Ovary (tissue), 9 donors: ENCODE data around the gene SIPA1L3. TPM values are rescaled to one million over a fixed set of nuclear protein-coding genes. Genes with fewer than 3 reads are reported as not detected.
A peak's percentile ranks its signal among the peaks of the same experiment; 100 is the strongest.
"Not testable (repeated sequence)": the region's sequence is repeated elsewhere in the genome, so short reads cannot be mapped to it uniquely, and the experiment has no call there.

Experiments
- DNase-seq, 5 donors: peaks; one replicate each; pipeline ENCODE4 v3.0.0-alpha.2; 2019 to 2020
- H3K27ac ChIP-seq, 2 donors: fragments of 200-600 bp; one replicate each; pipeline versions ENCODE4 v1.5.1 to v1.8.0; 2019 to 2022
- H3K27me3 ChIP-seq: fragments of 200-600 bp; one replicate; pipeline ENCODE4 v1.8.0; 2022
- H3K36me3 ChIP-seq: fragments of 200-600 bp; sonication (generic); one replicate; pipeline ENCODE4 v1.5.1; 2019
- H3K4me1 ChIP-seq: one replicate; pipeline ENCODE4 v1.8.1; 2013; ENCODE audit warnings: mild to moderate bottlenecking, moderate library complexity; ENCODE audit not compliant: insufficient read depth
- H3K4me3 ChIP-seq: fragments of 200-600 bp; sonication (generic); one replicate; pipeline ENCODE4 v1.5.1; 2017
- H3K9me3 ChIP-seq, 2 donors: fragments of 200-600 bp in 1 of 2; sonication (generic) in 1 of 2; one replicate each; pipeline versions ENCODE4 v1.5.1 to v1.8.1; 2013 to 2019; ENCODE audit warnings: mild to moderate bottlenecking in 1 of 2, moderate library complexity in 1 of 2
- EP300 ChIP-seq: sonication (generic); formaldehyde crosslinking; IDR thresholded peaks from one replicate; pipeline ENCODE4 v1.6.1; 2017; ENCODE audit warnings: antibody characterized with exemption
- POLR2A ChIP-seq: fragments of 450-650 bp; IDR thresholded peaks from one replicate; pipeline ENCODE4 v1.6.1; 2017; ENCODE audit warnings: antibody characterized with exemption, mild to moderate bottlenecking, moderate library complexity
- WGBS, 3 donors: extraction: QIAGEN DNeasy Blood & Tissue Kit in 1 of 3; methylation state at CpG; one replicate each; pipeline versions ENCODE4 v1.1.5 to v1.1.7; 2013 to 2017; 5-methylcytosine and 5-hydroxymethylcytosine counted together
- intact Hi-C, 4 donors: fragments of 100-400 bp; cut with DNase I; formaldehyde crosslinking; loops; one replicate each; pipeline versions ENCODE4 v1.11.0 to v1.15.1; 2022 to 2023
- polyA plus RNA-seq, 2 donors: library from polyadenylated mRNA; stranded (reverse); fragments of 200-250 nt in 1 of 2; fragments of 350-450 nt in 1 of 2; fragmentation: Illumina TruSeq in 1 of 2; extraction: RNeasy Lipid Tissue Mini Kit (QIAGEN cat#74804) in 1 of 2; gene quantifications; one replicate each; pipeline ENCODE4 v1.2.3, GENCODE V29; 2013 to 2014
- total RNA-seq, 7 donors: library from RNA; depleted of rRNA in 2 of 7; stranded (reverse); fragments of >200 nt in 2 of 7; fragmentation: NEBNext Ultra II Directional in 3 of 7; extraction: Animal tissue kit (Norgen Biotek cat#: 25700) in 3 of 7; gene quantifications; one replicate each; pipeline versions ENCODE4 v1.1.0 to v1.2.4, GENCODE V29; 2016 to 2023
- TF ChIP-seq, protein P1 (sequence below), 3 donors: fragments of 450-650 bp in 2 of 3; fragments of 200-600 bp in 1 of 3; IDR thresholded peaks; one replicate each; pipeline versions ENCODE4 v1.5.1 to v1.8.0; 2016 to 2022; ENCODE audit warnings: antibody characterized with exemption in 3 of 3, mild to moderate bottlenecking in 1 of 3
- donor health status: DM: no; HTN: no; CAD: no; lungs with moderate emphysema.
- donor health status: DM: no; HTN: no; CAD: no.
- donor health status: Bipolar disorder and iron deficiency.
- donor health status: DM: yes; HTN: yes; CAD: no.
- donor health status: DM: no; HTN: no; CAD: no.
- donor health status: DM: yes; HTN: yes; CAD: no.

SIPA1L3 gene
- total and polyA plus RNA-seq, 9 donors = 4.5 to 27.9 (median 18.2) TPM

DNA sequence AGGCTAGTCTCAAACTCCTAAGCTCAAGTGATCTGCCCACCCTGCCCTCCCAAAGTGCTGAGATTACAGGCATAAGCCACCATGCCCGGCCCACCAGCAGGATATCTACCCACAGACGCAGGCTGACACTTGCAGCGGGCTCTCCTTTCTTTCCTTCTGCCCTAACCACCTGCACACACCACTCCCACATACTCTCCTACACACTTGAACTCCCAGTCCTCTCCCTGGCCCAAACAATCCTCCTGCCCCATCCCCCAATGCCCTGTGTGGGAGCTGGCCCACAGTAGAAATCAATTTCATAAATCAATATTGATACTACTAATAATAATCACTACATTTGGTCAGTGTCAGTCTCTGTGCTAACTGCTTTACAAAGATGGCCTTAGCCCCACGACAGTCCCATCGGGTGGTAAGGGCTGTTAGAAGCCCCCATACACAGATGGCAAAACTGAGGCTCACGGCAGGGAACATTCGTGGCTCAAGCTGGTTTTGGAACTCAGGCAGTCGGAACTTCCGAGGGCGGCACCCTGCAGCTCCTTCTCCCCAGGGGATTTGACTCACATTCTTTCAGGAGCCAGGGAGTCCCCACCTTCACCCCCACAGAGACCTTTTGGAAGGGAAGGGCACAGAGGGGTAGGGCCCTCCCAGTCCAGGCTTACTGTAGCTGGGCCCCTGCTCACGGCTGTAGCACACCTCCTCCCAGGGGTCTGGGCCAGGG is 320.4 kb downstream of the SIPA1L3 start:
- no peak for DNase-seq
- no peaks in the 10 kb centered on the region for H3K27me3 ChIP-seq
- 59 to 84% (median 65%) methylated on average over 11 of the region's 11 CpGs for WGBS, 3 donors
- TF ChIP-seq POLR2A (no peak), EP300 (no peak)
- TF ChIP-seq, protein P1, sequence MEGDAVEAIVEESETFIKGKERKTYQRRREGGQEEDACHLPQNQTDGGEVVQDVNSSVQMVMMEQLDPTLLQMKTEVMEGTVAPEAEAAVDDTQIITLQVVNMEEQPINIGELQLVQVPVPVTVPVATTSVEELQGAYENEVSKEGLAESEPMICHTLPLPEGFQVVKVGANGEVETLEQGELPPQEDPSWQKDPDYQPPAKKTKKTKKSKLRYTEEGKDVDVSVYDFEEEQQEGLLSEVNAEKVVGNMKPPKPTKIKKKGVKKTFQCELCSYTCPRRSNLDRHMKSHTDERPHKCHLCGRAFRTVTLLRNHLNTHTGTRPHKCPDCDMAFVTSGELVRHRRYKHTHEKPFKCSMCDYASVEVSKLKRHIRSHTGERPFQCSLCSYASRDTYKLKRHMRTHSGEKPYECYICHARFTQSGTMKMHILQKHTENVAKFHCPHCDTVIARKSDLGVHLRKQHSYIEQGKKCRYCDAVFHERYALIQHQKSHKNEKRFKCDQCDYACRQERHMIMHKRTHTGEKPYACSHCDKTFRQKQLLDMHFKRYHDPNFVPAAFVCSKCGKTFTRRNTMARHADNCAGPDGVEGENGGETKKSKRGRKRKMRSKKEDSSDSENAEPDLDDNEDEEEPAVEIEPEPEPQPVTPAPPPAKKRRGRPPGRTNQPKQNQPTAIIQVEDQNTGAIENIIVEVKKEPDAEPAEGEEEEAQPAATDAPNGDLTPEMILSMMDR (IDR thresholded peaks at IDR 0.05) = no peak
- no peaks in the 10 kb centered on the region for H3K9me3 ChIP-seq
- H3K36me3 ChIP-seq = no peaks in the 10 kb centered on the region
- H3K4me3 ChIP-seq = no peak overlapping the region
- H3K4me1 ChIP-seq = no peaks in the 10 kb centered on the region
- no peak overlapping the region for H3K27ac ChIP-seq
- intact Hi-C loops = loop anchor here in 2 of 4 donors (10.0 kb wide), 2 partner anchors 83 to 323 kb away; partner anchors contain the start of genes SIPA1L3 (in 2 of the 2) and WDR87 (in 2 of the 2)

DNA sequence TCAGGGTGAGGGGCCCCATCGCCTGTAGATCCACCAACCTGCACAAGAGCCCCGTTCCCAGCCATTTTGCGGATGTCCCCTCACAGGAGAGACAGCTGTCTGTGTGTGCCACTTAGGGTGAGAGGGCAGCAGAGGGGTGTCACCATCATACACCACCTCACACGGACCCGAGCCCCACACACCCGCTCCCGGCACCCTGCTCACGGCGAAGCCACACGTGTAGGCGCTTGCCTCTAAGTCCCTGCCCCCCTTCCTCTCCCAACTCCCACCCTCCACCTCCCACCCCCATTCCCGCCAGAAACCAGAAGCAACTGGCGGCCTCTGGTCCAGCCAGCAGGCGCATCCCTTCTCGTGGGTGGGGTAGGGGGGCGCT is 321.0 kb downstream of the SIPA1L3 start:
- H3K27ac ChIP-seq = no peak overlapping the region

DNA sequence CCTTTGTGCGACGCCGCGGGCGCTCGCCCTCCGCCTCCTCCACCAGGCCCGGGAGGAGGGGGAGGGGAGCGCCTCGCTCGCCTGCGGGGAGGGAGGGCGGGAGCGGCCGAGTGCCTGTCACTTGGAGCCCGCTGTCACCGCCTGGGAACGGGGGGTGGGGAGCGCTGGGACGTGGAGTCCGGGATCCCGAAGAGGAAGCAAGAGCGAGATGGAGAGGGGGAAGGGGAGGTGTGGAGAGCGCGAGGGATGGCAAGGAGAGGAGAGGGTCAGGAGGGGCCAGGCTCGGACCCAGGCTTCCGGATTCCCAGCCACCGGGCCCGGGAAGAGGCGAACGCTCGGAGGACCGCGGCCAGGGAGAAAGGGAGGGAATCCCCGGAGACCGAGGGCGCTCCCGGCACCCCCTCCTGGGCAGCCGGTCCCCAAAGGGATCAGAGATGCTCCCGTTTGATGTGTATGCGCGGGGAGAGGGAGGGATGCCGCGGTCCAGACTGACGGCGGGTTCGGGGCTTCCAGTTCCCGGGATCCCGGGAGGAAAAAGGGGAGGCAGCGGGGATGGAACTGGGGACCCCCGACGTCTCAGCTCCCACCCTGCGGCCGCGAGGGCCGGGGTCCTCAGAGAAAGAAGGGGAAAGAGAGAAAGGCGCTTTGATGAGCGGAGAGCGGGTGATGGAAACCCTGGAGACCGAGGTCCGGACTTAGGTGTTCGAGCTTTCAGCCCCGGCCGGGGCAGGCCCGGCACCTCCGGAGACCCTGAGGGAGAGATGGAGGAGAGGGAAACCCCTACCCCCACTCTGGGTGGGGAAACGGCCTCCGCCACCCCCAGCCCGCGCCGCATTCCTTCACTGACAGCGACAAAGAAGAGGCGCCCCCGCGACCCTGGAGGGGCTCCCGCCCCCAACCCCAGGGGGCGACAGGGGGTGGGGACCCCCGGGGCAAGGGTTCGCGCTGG is 321.8 kb downstream of the SIPA1L3 start:
- TF ChIP-seq POLR2A (no peak), EP300 (no peak)
- TF ChIP-seq, protein P1 (IDR thresholded peaks at IDR 0.05) = no peak
- DNase-seq = peak in 1 of 5 donors; percentile 45
- Histone ChIP-seq H3K4me3 (no peak overlapping the region), H3K9me3 (no peaks in the 10 kb centered on the region), H3K4me1 (no peaks in the 10 kb centered on the region), H3K27me3 (no peaks in the 10 kb centered on the region), H3K27ac (no peak overlapping the region), H3K36me3 (no peaks in the 10 kb centered on the region)
- intact Hi-C loops = loop anchor here in 2 of 4 donors (10.0 kb wide), 2 partner anchors 84 to 324 kb away; partner anchors contain the start of genes SIPA1L3 (in 2 of the 2) and WDR87 (in 2 of the 2)
- WGBS, 3 donors = 1% methylated on average over 64 to 80 of the region's 80 CpGs

More for the DNA sequence above, 321.0 kb downstream of the SIPA1L3 start:
- TF ChIP-seq, protein P1 (IDR thresholded peaks at IDR 0.05) = no peak
- TF ChIP-seq EP300 (no peak), POLR2A (no peak)
- no peaks in the 10 kb centered on the region for H3K36me3 ChIP-seq
- H3K27me3 ChIP-seq = no peaks in the 10 kb centered on the region
- H3K9me3 ChIP-seq = no peaks in the 10 kb centered on the region
- no peak for DNase-seq
- 12 to 21% (median 13%) methylated on average over 15 to 16 of the region's 16 CpGs for WGBS, 3 donors
- H3K4me1 ChIP-seq = no peaks in the 10 kb centered on the region
- intact Hi-C loops = loop anchor here in 2 of 4 donors (10.0 kb wide), 2 partner anchors 83 to 323 kb away; partner anchors contain the start of genes SIPA1L3 (in 2 of the 2) and WDR87 (in 2 of the 2)
- no peak overlapping the region for H3K4me3 ChIP-seq

DNA sequence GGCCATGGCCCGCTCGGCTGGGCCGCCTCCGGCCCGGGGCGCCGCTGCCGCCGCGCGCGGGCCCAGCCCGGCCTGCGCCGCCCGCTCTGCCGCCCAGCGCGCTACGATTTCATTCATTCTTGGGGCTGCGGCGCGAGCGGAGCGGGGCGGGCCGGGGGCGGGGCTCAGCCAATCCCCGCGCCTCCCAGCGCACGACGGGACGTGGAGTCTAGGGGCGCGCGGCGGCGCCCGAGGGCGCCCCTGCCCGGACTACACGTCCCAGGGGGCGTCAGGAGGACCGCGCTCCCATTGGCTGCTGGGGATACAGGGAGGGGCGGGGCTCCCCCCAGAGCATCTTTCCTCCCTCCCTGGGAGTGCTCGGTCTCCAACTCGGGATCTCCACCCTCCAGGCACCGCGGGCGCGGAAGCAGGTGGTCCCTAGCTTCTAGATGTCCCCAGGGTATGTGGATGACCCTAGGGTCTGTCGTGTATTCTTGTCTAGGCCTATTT is 322.6 kb downstream of the SIPA1L3 start:
- intact Hi-C loops = loop anchor here in 2 of 4 donors (10.0 kb wide), 2 partner anchors 85 to 325 kb away; partner anchors contain the start of genes SIPA1L3 (in 2 of the 2) and WDR87 (in 2 of the 2)
- WGBS, 3 donors = 0 to 1% (median 0%) methylated on average over 21 to 54 of the region's 54 CpGs
- H3K27me3 ChIP-seq = no peaks in the 10 kb centered on the region
- H3K36me3 ChIP-seq = no peaks in the 10 kb centered on the region
- H3K4me1 ChIP-seq = no peaks in the 10 kb centered on the region
- no peak overlapping the region for H3K27ac ChIP-seq
- peak in 2 of 5 donors; percentile 63 to 71 for DNase-seq
- H3K9me3 ChIP-seq = no peaks in the 10 kb centered on the region
- TF ChIP-seq, protein P1 (IDR thresholded peaks at IDR 0.05) = no peak
- TF ChIP-seq EP300 = no peak
- no peak for TF ChIP-seq POLR2A
- H3K4me3 ChIP-seq = no peak overlapping the region

DNA sequence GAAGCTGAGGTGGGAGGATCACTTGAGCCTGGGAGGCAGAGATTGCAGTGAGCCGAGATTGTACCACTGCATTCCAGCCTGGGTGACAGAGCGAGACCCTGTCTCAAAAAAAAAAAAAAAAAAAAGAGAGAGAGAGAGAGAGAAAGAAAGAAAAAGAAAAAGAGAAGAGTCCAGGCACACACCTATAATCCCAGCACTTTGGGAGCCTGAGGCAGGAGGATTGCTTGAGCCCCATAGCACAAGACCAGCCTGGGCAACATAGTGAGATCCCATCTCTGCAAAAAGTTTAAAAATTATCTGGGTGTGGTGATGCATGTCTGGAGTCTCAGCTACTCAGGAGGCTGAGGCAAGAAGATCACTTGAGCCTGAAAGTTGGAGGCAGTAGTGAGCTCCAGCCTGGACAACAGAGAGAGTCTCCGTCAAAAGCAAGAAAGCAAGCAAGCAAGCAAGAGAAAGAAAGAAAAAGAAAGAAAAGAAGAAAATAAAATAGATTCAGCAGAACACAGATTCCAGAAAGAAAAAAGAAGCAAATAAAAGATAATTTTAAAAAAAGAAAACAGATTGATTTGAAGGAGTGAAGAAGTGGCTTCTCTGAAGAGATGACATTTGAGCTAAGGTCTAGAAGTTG is 323.6 kb downstream of the SIPA1L3 start:
- DNase-seq, H3K4me3 ChIP-seq, H3K4me1 ChIP-seq, H3K9me3 ChIP-seq, H3K27me3 ChIP-seq, H3K27ac ChIP-seq, H3K36me3 ChIP-seq, intact Hi-C loops: not testable (repeated sequence)
- WGBS, 3 donors = 49 to 64% (median 55%) methylated on average over 3 of the region's 3 CpGs
